CD14-positive monocyte (primary cell): ENCODE measurements around the gene CHRDL2. TPM values are rescaled to one million over a fixed set of nuclear protein-coding genes. Genes with fewer than 3 reads are reported as not detected.
A peak's percentile ranks its signal among the peaks of the same experiment; 100 is the strongest.

Experiments used
- DNase-seq, 3 donors: peaks; one replicate each; pipeline ENCODE4 v3.0.0-alpha.2; 2011 to 2022
- H2AFZ ChIP-seq: 2 replicates; pipeline ENCODE4 v1.6.0; 2012; ENCODE audit warnings: mild to moderate bottlenecking, low read depth, low read length, inconsistent platforms; ENCODE audit not compliant: insufficient read depth, poor library complexity, severe bottlenecking
- H3K27ac ChIP-seq, 2 donors: 1 replicate in 1 of 2; 2 replicates in 1 of 2; pipeline ENCODE4 v1.5.1; 2012 to 2013; ENCODE audit warnings: low read length in 2 of 2, control low read depth in 1 of 2, inconsistent platforms in 1 of 2, low read depth in 1 of 2, mild to moderate bottlenecking in 1 of 2
- H3K27me3 ChIP-seq, 2 donors: one replicate each; pipeline versions ENCODE4 v1.6.0 to v1.6.1; 2011 to 2013; ENCODE audit warnings: low read length in 2 of 2; ENCODE audit not compliant: control insufficient read depth in 2 of 2, insufficient read depth in 2 of 2
- H3K36me3 ChIP-seq, 2 donors: replicated peaks in 1 of 2; 1 replicate in 1 of 2; 2 replicates in 1 of 2; pipeline versions ENCODE4 v1.5.1 to v1.6.1; 2012 to 2013; ENCODE audit warnings: low read length in 2 of 2, control low read depth in 1 of 2, inconsistent platforms in 1 of 2, mild to moderate bottlenecking in 1 of 2; ENCODE audit not compliant: insufficient read depth in 2 of 2, control insufficient read depth in 1 of 2
- H3K4me1 ChIP-seq, 2 donors: 1 replicate in 1 of 2; 2 replicates in 1 of 2; pipeline versions ENCODE4 v1.5.1 to v1.6.1; 2012 to 2013; ENCODE audit warnings: low read length in 2 of 2, control low read depth in 1 of 2, inconsistent platforms in 1 of 2, mild to moderate bottlenecking in 1 of 2, moderate library complexity in 1 of 2; ENCODE audit not compliant: insufficient read depth in 2 of 2, control insufficient read depth in 1 of 2
- H3K4me2 ChIP-seq: replicated peaks from 2 replicates; pipeline ENCODE3; 2012; ENCODE audit warnings: low read length, moderate library complexity, mild to moderate bottlenecking; ENCODE audit not compliant: poor library complexity, severe bottlenecking; ENCODE audit errors: extremely low read depth
- H3K4me3 ChIP-seq, 3 experiments: fragments of 200-600 bp in 1 of 3; sonication (generic) in 1 of 3; replicated peaks in 1 of 3; 1 replicate in 2 of 3; 2 replicates in 1 of 3; pipeline ENCODE4 v1.5.1; 2011 to 2013; ENCODE audit warnings: low read length in 3 of 3, mild to moderate bottlenecking in 3 of 3, control low read depth in 2 of 3, low read depth in 2 of 3, inconsistent platforms in 1 of 3, moderate library complexity in 1 of 3
- H3K79me2 ChIP-seq: 2 replicates; pipeline ENCODE4 v1.6.0; 2012; ENCODE audit warnings: mild to moderate bottlenecking, control low read depth, inconsistent platforms, low read length, moderate library complexity; ENCODE audit not compliant: insufficient read depth
- H3K9ac ChIP-seq: 2 replicates; pipeline ENCODE4 v1.6.0; 2017; ENCODE audit warnings: low read length, mild to moderate bottlenecking; ENCODE audit not compliant: insufficient read depth, poor library complexity, severe bottlenecking
- H3K9me3 ChIP-seq, 2 donors: replicated peaks in 1 of 2; 1 replicate in 1 of 2; 2 replicates in 1 of 2; pipeline versions ENCODE4 v1.5.1 to v1.6.1; 2012 to 2013; ENCODE audit warnings: low read length in 2 of 2, control low read depth in 1 of 2; ENCODE audit not compliant: control insufficient read depth in 1 of 2, insufficient read depth in 1 of 2
- H4K20me1 ChIP-seq: 2 replicates; pipeline ENCODE4 v1.6.0; 2012; ENCODE audit warnings: mild to moderate bottlenecking, low read length, control low read depth, moderate library complexity; ENCODE audit not compliant: insufficient read depth
- H3K27ac Mint-ChIP-seq, 7 donors: one replicate each; pipeline ENCODE4 v1.8.0; 2020; ENCODE audit warnings: mild to moderate bottlenecking in 7 of 7, mixed read lengths in 7 of 7, moderate library complexity in 6 of 7, inconsistent platforms in 2 of 7
- H3K27me3 Mint-ChIP-seq, 3 donors: one replicate each; pipeline ENCODE4 v1.8.0; 2021 to 2022; ENCODE audit warnings: low read depth in 3 of 3, mild to moderate bottlenecking in 3 of 3, mixed read lengths in 3 of 3, moderate library complexity in 3 of 3, inconsistent platforms in 1 of 3
- H3K36me3 Mint-ChIP-seq, 2 donors: one replicate each; pipeline ENCODE4 v1.8.0; 2020; ENCODE audit warnings: mixed read lengths in 2 of 2, inconsistent platforms in 1 of 2, mild to moderate bottlenecking in 1 of 2
- H3K4me1 Mint-ChIP-seq: one replicate; pipeline ENCODE4 v1.8.0; 2020; ENCODE audit warnings: mild to moderate bottlenecking, mixed read lengths
- H3K4me3 Mint-ChIP-seq, 2 donors: one replicate each; pipeline ENCODE4 v1.8.0; 2020; ENCODE audit warnings: mild to moderate bottlenecking in 2 of 2, mixed read lengths in 2 of 2, moderate library complexity in 1 of 2
- H3K9me3 Mint-ChIP-seq, 7 donors: one replicate each; pipeline ENCODE4 v1.8.0; 2020 to 2022; ENCODE audit warnings: mixed read lengths in 7 of 7, mild to moderate bottlenecking in 6 of 7, moderate library complexity in 6 of 7, inconsistent platforms in 2 of 7
- CTCF ChIP-seq: fragments of 200-600 bp; IDR thresholded peaks from one replicate; pipeline ENCODE4 v1.8.0; 2022; ENCODE audit warnings: antibody characterized with exemption, mild to moderate bottlenecking
- WGBS: methylation state at CpG from one replicate; pipeline ENCODE4 v1.1.5; 2013; ENCODE audit warnings: missing lambda C conversion rate; ENCODE audit not compliant: insufficient coverage; 5-methylcytosine and 5-hydroxymethylcytosine counted together
- intact Hi-C, 2 donors: fragments of 100-400 bp; cut with micrococcal nuclease; formaldehyde crosslinking; loops; one replicate each; pipeline versions ENCODE4 v1.15.0 to v1.15.1; 2023
- polyA plus RNA-seq, 3 donors: library from polyadenylated mRNA; depleted of rRNA in 1 of 3; unstranded in 2 of 3; stranded (reverse) in 1 of 3; fragments of 300-500 nt in 2 of 3; fragments of >200 nt in 1 of 3; fragmentation: Illumina TruSeq in 2 of 3; gene quantifications; 1 replicate in 2 of 3; 2 replicates in 1 of 3; pipeline ENCODE4 v1.2.3, GENCODE V29; 2012 to 2021

The CHRDL2 gene
- polyA plus RNA-seq, 3 donors: not detected

- peak overlapping the region; percentile 93 for H3K4me2 ChIP-seq
- peak overlapping the region in 1 of 2 donors; percentile 89 for H3K27ac ChIP-seq
- peaks cover 26 to 44% of the 10 kb centered on the region in 2 donors for H3K4me1 ChIP-seq
- peaks cover 0 to 9% of the 10 kb centered on the region in 2 donors for H3K36me3 Mint-ChIP-seq
- WGBS: no CpG with 5 or more reads among the region's 2 CpGs
- peaks cover 64% of the 10 kb centered on the region for H3K79me2 ChIP-seq
- H3K9me3 Mint-ChIP-seq: peaks cover 0 to 3% (median 0%) of the 10 kb centered on the region in 7 donors
- H3K36me3 ChIP-seq: no peaks in the 10 kb centered on the region
- H3K4me3 Mint-ChIP-seq: peak overlapping the region; percentile 86 to 96
- intact Hi-C loops: loop anchor here (5.0 kb wide), 1 partner anchor 32 kb away; no protein-coding TSS in a partner anchor
- peak overlapping the region; percentile 87 for H2AFZ ChIP-seq
- peak overlapping the region; percentile 93 for H3K9ac ChIP-seq
- H3K9me3 ChIP-seq: no peaks in the 10 kb centered on the region
- DNase-seq: no peak
- peaks cover 47% of the 10 kb centered on the region for H3K4me1 Mint-ChIP-seq
- H3K27me3 ChIP-seq: no peaks in the 10 kb centered on the region
- peak overlapping the region; percentile 50 to 81 (median 51) for H3K4me3 ChIP-seq
- H3K27me3 Mint-ChIP-seq: peaks cover 0 to 5% (median 2%) of the 10 kb centered on the region in 3 donors
- H3K27ac Mint-ChIP-seq: peak overlapping the region; percentile 72 to 93 (median 86)
- H4K20me1 ChIP-seq: peaks cover 49% of the 10 kb centered on the region
- no peak for TF ChIP-seq CTCF
Measured at GRCh38 chr11:74749965-74750296, 18.7 kb upstream of the CHRDL2 start.

DNA sequence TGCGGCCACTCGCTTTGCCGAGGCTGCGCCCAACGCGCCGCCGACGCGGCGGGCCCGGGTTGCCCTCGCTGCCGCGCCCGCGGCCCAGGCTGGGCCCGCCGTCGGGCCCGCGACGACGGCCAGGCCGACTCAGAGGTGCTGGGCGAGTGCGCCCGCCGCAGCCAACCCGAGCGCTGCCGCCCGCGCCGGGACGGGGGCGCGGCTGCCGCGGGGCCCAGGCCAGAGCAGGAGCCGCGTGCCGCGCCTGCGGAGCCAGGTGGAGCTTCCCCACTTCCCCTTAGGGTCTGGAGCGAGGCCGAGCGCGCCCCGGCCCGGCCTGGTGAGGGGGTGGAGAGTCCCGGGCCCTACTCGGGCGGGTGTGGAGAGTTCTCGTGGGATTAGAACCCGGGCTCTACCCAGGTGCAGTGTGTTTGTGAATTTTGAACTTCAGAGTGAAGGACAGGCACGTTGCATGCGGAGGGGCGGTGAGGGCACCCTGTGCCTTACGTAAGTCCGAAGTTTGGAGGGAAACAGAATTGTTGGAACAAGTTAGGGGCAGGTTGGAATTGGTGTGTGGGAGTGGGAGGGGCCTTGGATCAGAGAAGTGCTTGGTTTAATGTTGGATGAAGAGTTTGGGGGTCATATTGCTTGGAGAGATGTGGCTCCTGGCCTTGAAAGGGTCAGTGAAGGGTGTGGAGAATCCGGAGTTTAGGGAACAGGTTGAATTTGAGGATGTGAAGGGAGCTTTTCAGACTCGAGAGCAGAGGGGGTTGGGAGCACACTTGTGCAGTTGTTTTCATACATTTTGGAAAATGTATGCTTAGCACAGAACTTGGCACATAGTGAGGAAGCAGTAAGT is 18.1 kb upstream of the CHRDL2 start:
- H3K4me3 ChIP-seq: peak overlapping the region; percentile 50 to 81 (median 63)
- TF ChIP-seq CTCF: no peak
- peaks cover 26 to 38% of the 10 kb centered on the region in 2 donors for H3K4me1 ChIP-seq
- H3K4me3 Mint-ChIP-seq: peak overlapping the region; percentile 86 to 96
- H3K27me3 ChIP-seq: no peaks in the 10 kb centered on the region
- intact Hi-C loops: loop anchor here (5.0 kb wide), 1 partner anchor 33 kb away; no protein-coding TSS in a partner anchor
- peak overlapping the region; percentile 87 for H2AFZ ChIP-seq
- H4K20me1 ChIP-seq: peaks cover 43% of the 10 kb centered on the region
- peaks cover 59% of the 10 kb centered on the region for H3K79me2 ChIP-seq
- DNase-seq: peak; percentile 45 to 69 (median 53)
- H3K4me1 Mint-ChIP-seq: peaks cover 41% of the 10 kb centered on the region
- peak overlapping the region; percentile 72 to 93 (median 86) for H3K27ac Mint-ChIP-seq
- H3K9me3 ChIP-seq: no peaks in the 10 kb centered on the region
- peaks cover 0 to 3% (median 0%) of the 10 kb centered on the region in 7 donors for H3K9me3 Mint-ChIP-seq
- peak overlapping the region; percentile 93 for H3K9ac ChIP-seq
- H3K27me3 Mint-ChIP-seq: peaks cover 0 to 5% (median 2%) of the 10 kb centered on the region in 3 donors
- H3K36me3 Mint-ChIP-seq: peaks cover 0 to 9% of the 10 kb centered on the region in 2 donors
- H3K36me3 ChIP-seq: no peaks in the 10 kb centered on the region
- under 1% methylated on average over 50 of the region's 63 CpGs for WGBS
- H3K4me2 ChIP-seq: peak overlapping the region; percentile 93
- peak overlapping the region; percentile 64 to 89 for H3K27ac ChIP-seq
